Neural crest cell (in vitro differentiated cells): ENCODE results near the gene TPPP2. TPM values are rescaled to one million over a fixed set of nuclear protein-coding genes. Genes with fewer than 3 reads are reported as not detected.

Source experiments
- DNase-seq: peaks from one replicate; pipeline ENCODE4 v3.0.0; 2021; ENCODE audit warnings: low read depth, mixed read lengths, low spot score
- H3K27ac Mint-ChIP-seq: one replicate; pipeline ENCODE4 v1.8.0; 2021; ENCODE audit warnings: mild to moderate bottlenecking, mixed read lengths; ENCODE audit not compliant: unreplicated experiment
- H3K27me3 Mint-ChIP-seq: 2 replicates; pipeline ENCODE4 v1.8.0; 2021; ENCODE audit warnings: low read depth, mild to moderate bottlenecking, mixed read lengths
- H3K36me3 Mint-ChIP-seq: 2 replicates; pipeline ENCODE4 v1.8.0; 2021; ENCODE audit warnings: low read depth, mild to moderate bottlenecking, mixed read lengths
- H3K4me1 Mint-ChIP-seq: 2 replicates; pipeline ENCODE4 v1.8.0; 2021; ENCODE audit warnings: mixed read lengths
- H3K4me3 Mint-ChIP-seq: one replicate; pipeline ENCODE4 v1.8.0; 2021; ENCODE audit warnings: mild to moderate bottlenecking, mixed read lengths
- H3K9me3 Mint-ChIP-seq: 2 replicates; pipeline ENCODE4 v1.8.0; 2021; ENCODE audit warnings: mixed read lengths
- total RNA-seq: library from RNA; stranded (reverse); gene quantifications from 2 replicates; pipeline ENCODE4 v1.2.1, GENCODE V29; 2021
- TF ChIP-seq, protein P1 (sequence below): fragments of 200-600 bp; sonication (generic); conservative IDR thresholded peaks from 2 replicates; pipeline ENCODE4 v1.5.0; 2021; ENCODE audit warnings: antibody characterized with exemption, mild to moderate bottlenecking

Gene TPPP2
- total RNA-seq, 1 donor from 2014 or later: not detected

DNA sequence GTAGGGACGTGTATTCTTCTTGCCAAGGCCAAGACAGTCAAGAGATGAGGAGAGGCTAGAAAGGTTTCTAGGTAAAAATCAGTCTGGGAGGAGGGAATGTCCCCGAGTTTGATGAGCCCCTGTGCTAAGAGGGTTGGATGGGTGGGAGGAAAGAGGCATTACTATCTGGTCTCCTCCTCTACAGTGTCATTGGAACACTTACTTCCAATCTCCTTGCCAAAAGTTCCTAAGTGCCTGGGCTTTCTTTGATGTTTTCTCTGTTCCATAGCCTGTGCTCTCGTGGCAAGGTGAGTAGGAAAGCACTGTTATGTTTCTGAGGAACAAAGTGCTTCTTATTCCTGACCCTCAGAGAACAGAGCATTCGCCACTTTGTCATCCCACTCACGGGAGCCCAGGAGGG lies 4.7 kb downstream of the TPPP2 start, which contains the start of gene RNASE13:
RNASE13 (minus strand) TSS at position 101 of the 400 bp plus-strand sequence. CDS start 519 bp downstream, outside the sequence.
- H3K4me1 Mint-ChIP-seq: peaks cover 4% of the 10 kb centered on the region
- no peak within 1 kb of the TSS for H3K4me3 Mint-ChIP-seq
- TF ChIP-seq, protein P1, sequence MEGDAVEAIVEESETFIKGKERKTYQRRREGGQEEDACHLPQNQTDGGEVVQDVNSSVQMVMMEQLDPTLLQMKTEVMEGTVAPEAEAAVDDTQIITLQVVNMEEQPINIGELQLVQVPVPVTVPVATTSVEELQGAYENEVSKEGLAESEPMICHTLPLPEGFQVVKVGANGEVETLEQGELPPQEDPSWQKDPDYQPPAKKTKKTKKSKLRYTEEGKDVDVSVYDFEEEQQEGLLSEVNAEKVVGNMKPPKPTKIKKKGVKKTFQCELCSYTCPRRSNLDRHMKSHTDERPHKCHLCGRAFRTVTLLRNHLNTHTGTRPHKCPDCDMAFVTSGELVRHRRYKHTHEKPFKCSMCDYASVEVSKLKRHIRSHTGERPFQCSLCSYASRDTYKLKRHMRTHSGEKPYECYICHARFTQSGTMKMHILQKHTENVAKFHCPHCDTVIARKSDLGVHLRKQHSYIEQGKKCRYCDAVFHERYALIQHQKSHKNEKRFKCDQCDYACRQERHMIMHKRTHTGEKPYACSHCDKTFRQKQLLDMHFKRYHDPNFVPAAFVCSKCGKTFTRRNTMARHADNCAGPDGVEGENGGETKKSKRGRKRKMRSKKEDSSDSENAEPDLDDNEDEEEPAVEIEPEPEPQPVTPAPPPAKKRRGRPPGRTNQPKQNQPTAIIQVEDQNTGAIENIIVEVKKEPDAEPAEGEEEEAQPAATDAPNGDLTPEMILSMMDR: no peak
- no peaks in the 10 kb centered on the region for H3K9me3 Mint-ChIP-seq
- no peaks in the 10 kb centered on the region for H3K36me3 Mint-ChIP-seq
- H3K27ac Mint-ChIP-seq: no peak within 1 kb of the TSS
- no peak for DNase-seq
- H3K27me3 Mint-ChIP-seq: peaks cover 6% of the 10 kb centered on the region

DNA sequence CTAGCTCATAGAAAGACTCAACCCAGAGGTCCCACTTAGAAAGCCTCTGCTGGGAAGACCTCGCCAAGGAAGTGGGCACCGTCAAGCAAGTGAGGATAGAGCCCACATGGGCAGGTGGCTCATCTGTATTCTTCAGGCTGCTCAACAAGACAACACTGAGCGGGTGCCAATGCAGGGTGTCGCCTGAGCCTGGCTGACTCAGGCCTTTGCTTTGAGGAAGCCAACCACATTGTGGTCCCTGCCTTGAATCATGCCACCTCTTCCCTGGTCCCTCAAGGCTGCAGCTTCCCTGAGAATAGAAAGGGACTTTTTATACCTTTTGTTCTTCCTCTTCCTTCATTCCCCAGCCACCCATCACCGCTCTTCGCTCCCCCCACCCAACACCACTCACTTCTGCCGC lies 6.7 kb downstream of the TPPP2 start:
- Mint-ChIP-seq H3K27ac (no peak overlapping the region), H3K27me3 (peaks cover 3% of the 10 kb centered on the region), H3K4me1 (peaks cover 7% of the 10 kb centered on the region), H3K4me3 (no peak overlapping the region), H3K9me3 (no peaks in the 10 kb centered on the region), H3K36me3 (no peaks in the 10 kb centered on the region)
- TF ChIP-seq, protein P1: no peak
- no peak for DNase-seq

DNA sequence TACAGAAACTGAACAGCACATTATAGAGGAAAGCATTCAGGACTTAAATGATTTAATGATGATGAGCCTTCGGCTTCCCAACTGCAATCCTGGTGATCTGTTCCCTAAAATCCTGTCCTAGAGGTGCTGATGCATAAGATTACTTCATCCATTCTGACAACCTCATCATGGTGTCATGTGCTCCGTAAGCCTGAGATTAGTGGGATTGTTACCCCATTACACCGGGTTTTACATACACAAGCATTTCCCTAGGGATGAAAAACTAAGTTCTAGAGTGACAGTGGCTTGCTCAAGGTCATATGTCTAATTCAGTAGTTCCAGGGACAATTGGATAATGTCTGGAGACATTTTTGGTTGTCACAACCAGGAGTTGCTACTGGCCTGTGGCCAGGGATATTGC lies 7.1 kb downstream of the TPPP2 start:
- Mint-ChIP-seq H3K9me3 (no peaks in the 10 kb centered on the region), H3K4me1 (peaks cover 7% of the 10 kb centered on the region), H3K36me3 (no peaks in the 10 kb centered on the region), H3K4me3 (no peak overlapping the region), H3K27ac (no peak overlapping the region), H3K27me3 (peaks cover 2% of the 10 kb centered on the region)
- TF ChIP-seq, protein P1: no peak
- no peak for DNase-seq

DNA sequence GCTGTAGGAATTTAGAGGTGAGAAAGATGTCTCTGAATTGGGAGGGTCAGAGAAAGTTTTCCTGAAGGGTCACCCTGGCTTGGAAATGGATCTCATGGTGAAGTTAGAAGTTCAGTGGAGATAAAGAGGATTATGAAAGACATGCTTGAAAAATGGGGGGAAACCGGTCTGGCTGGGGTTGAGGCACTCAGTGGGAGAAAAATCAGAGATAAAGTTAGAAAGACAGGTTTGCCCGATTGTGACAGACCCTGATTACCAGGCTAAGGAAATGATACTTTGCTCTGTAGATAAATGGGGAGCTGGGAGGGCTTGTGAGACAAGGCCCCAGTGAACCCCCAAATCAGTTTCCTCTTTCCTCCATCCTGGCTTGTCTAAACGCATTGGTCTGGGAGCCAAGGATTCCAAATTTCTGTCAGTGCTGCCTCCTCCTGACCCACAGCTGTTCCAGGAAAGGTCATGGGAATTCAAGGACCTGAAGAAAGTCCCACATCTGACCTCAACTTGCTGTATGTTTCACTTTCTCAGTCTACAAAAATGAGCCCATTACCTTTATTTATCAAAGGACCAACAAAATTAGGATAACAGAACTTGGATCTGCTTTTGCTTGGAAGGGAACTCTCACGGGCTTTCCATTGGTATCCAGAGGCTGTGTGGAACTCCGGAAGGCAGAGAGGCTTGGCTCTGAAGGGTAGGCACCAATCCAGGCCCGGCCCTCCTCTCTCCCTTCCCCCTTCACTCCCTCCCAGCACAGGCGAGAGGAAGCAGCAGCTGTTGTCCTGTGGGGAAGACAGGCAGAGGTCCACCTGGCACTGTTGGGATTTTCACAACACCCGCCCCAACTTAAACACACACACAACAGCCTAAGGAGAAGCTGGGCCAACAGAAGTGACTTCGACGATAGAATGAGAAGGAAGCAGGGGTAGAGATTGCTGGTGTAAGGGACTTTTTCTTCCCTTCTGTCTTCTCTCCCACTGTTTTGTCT lies 8.7 kb downstream of the TPPP2 start:
- H3K4me3 Mint-ChIP-seq: no peak overlapping the region
- no peak for DNase-seq
- no peaks in the 10 kb centered on the region for H3K36me3 Mint-ChIP-seq
- H3K27me3 Mint-ChIP-seq: peaks cover 17% of the 10 kb centered on the region
- H3K27ac Mint-ChIP-seq: peak overlapping the region; percentile 66
- no peaks in the 10 kb centered on the region for H3K9me3 Mint-ChIP-seq
- H3K4me1 Mint-ChIP-seq: peaks cover 7% of the 10 kb centered on the region
- TF ChIP-seq, protein P1: no peak

DNA sequence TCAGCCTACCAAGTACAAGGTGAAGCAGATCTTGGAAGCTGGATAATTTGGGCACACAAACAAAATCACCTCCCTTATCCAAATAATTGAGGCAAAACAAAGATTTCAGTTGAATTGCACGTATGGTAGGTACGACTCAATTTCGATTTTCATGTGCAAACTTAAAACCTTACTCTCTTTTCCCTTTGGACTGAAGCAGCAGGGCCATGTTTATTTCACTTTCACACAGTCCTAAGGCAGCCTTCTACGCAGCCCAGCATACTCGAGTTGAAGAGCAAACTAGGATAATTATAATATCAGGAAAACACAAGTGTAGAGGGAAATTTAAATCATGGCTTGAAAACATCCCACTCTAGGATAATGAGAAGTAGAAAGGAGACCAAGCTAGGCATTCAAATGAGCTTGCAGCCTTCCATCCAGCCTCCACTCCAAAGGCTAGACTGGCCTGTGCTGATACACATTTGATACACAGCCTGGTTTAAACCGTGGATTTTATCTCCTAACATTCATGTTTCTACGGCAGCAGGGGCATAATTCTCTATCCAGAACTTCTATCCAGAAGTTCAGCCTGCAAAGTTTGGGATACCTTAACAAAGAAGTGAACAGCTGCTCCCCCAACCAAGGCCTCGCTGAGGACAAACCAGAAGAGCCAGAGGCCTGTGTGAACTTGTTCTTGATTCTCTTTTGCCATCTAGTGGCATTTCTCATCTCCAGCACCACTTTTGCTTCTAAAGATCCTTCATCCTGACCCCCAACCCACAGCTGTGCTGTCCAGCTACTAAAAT lies 9.8 kb downstream of the TPPP2 start:
- Mint-ChIP-seq H3K27ac (peak overlapping the region; percentile 66), H3K9me3 (no peaks in the 10 kb centered on the region), H3K4me3 (no peak overlapping the region), H3K36me3 (no peaks in the 10 kb centered on the region), H3K27me3 (peaks cover 25% of the 10 kb centered on the region), H3K4me1 (peaks cover 7% of the 10 kb centered on the region)
- no peak for DNase-seq
- TF ChIP-seq, protein P1: peak; percentile 73
